HG02642 (cell line): ENCODE data around the gene MTFP1.

Source experiments
- ATAC-seq: cut with Tn5 transposase; IDR thresholded peaks from one replicate; pipeline ENCODE4 v1.9.1; 2021; ENCODE audit warnings: mild to moderate bottlenecking; ENCODE audit not compliant: unreplicated experiment, poor library complexity

MTFP1 gene

GRCh38 chr22:30424534-30425326, 838 bp upstream of the MTFP1 start:
- no peak for ATAC-seq

- ATAC-seq: no peak
Measured at GRCh38 chr22:30425327-30425615, 297 bp upstream of the MTFP1 start.

GRCh38 chr22:30426388-30427353, 1.1 kb downstream of the MTFP1 start:
- no peak for ATAC-seq

GRCh38 chr22:30427871-30428270, 2.3 kb downstream of the MTFP1 start:
- ATAC-seq: no peak

GRCh38 chr22:30429887-30430286, 4.3 kb downstream of the MTFP1 start:
- no peak for ATAC-seq

GRCh38 chr22:30430933-30431332, 5.4 kb downstream of the MTFP1 start:
- ATAC-seq: no peak

GRCh38 chr22:30432096-30432495, 6.5 kb downstream of the MTFP1 start:
- ATAC-seq: no peak

GRCh38 chr22:30432520-30432919, 7.0 kb downstream of the MTFP1 start:
- ATAC-seq: no peak

- ATAC-seq: no peak
Measured at GRCh38 chr22:30433227-30433626, 7.7 kb downstream of the MTFP1 start.

- ATAC-seq: no peak
Measured at GRCh38 chr22:30433773-30434172, 8.2 kb downstream of the MTFP1 start.

- ATAC-seq: no peak
Measured at GRCh38 chr22:30434843-30435242, 9.3 kb downstream of the MTFP1 start.

GRCh38 chr22:30435674-30436126, 10.1 kb downstream of the MTFP1 start:
- ATAC-seq: no peak

- ATAC-seq: no peak
Measured at GRCh38 chr22:30436196-30436595, 10.6 kb downstream of the MTFP1 start.

GRCh38 chr22:30438559-30438958, 13.0 kb downstream of the MTFP1 start:
- ATAC-seq: no peak

GRCh38 chr22:30439226-30439625, 13.7 kb downstream of the MTFP1 start:
- ATAC-seq: no peak

GRCh38 chr22:30439836-30440235, 14.3 kb downstream of the MTFP1 start:
- ATAC-seq: no peak

GRCh38 chr22:30441088-30441487, 15.5 kb downstream of the MTFP1 start:
- no peak for ATAC-seq

- ATAC-seq: peak; percentile 63
Measured at GRCh38 chr22:30444632-30445437, 19.3 kb downstream of the MTFP1 start.

- no peak for ATAC-seq
Measured at GRCh38 chr22:30445438-30446145, 20.0 kb downstream of the MTFP1 start.

- ATAC-seq: no peak
Measured at GRCh38 chr22:30447656-30448055, 22.1 kb downstream of the MTFP1 start.
